Breast epithelium (tissue), 4 donors: ENCODE data around the gene PRR18. TPM values are rescaled to one million over a fixed set of nuclear protein-coding genes. Genes with fewer than 3 reads are reported as not detected.

Experiments
- DNase-seq, 2 donors: peaks; one replicate each; pipeline ENCODE4 v3.0.0-alpha.2; 2019; ENCODE audit warnings: low spot score in 2 of 2
- H3K27ac ChIP-seq, 2 donors: fragments of 200-600 bp; sonication (generic) in 1 of 2; one replicate each; pipeline ENCODE4 v1.5.1; 2016 to 2019; ENCODE audit warnings: mild to moderate bottlenecking in 1 of 2
- H3K27me3 ChIP-seq, 2 donors: fragments of 200-600 bp; sonication (generic) in 1 of 2; one replicate each; pipeline versions ENCODE4 v1.5.1 to v1.6.0; 2017 to 2019; ENCODE audit warnings: control low read depth in 1 of 2, mild to moderate bottlenecking in 1 of 2
- H3K36me3 ChIP-seq: fragments of 200-600 bp; one replicate; pipeline ENCODE4 v1.5.1; 2019
- H3K4me1 ChIP-seq, 2 donors: fragments of 200-600 bp; sonication (generic); one replicate each; pipeline ENCODE4 v1.5.1; 2016 to 2019; ENCODE audit warnings: control low read depth in 1 of 2
- H3K4me3 ChIP-seq, 3 donors: fragments of 200-600 bp; sonication (generic); 1 replicate in 2 of 3; 2 replicates in 1 of 3; pipeline ENCODE4 v1.5.1; 2016 to 2019; ENCODE audit warnings: mild to moderate bottlenecking in 3 of 3, moderate library complexity in 2 of 3
- H3K9me3 ChIP-seq, 2 donors: fragments of 200-600 bp; sonication (generic) in 1 of 2; one replicate each; pipeline ENCODE4 v1.5.1; 2016 to 2019; ENCODE audit warnings: control low read depth in 1 of 2
- POLR2A ChIP-seq: fragments of 450-650 bp; IDR thresholded peaks from one replicate; pipeline ENCODE4 v1.6.1; 2016; ENCODE audit warnings: antibody characterized with exemption, mild to moderate bottlenecking, moderate library complexity
- POLR2AphosphoS5 ChIP-seq, 3 donors: sonication (generic); formaldehyde crosslinking; IDR thresholded peaks; one replicate each; pipeline ENCODE4 v1.6.1; 2017; ENCODE audit warnings: antibody characterized with exemption in 3 of 3
- intact Hi-C: fragments of 100-400 bp; cut with DNase I; formaldehyde crosslinking; loops from one replicate; pipeline ENCODE4 v1.15.1; 2023; ENCODE audit warnings: low total_unique reads
- total RNA-seq, 3 donors: library from RNA; depleted of rRNA; stranded (reverse); fragments of >200 nt; gene quantifications; one replicate each; pipeline ENCODE4 v1.1.0, GENCODE V29; 2016
- TF ChIP-seq, protein P1 (sequence below), 3 donors: fragments of 450-650 bp; IDR thresholded peaks; one replicate each; pipeline ENCODE4 v1.5.1; 2016 to 2017; ENCODE audit warnings: antibody characterized with exemption in 3 of 3, mild to moderate bottlenecking in 3 of 3, moderate library complexity in 3 of 3

The PRR18 gene
- total RNA-seq, 3 donors from 2014 or later, result 0.29 TPM; not detected in 2

DNA sequence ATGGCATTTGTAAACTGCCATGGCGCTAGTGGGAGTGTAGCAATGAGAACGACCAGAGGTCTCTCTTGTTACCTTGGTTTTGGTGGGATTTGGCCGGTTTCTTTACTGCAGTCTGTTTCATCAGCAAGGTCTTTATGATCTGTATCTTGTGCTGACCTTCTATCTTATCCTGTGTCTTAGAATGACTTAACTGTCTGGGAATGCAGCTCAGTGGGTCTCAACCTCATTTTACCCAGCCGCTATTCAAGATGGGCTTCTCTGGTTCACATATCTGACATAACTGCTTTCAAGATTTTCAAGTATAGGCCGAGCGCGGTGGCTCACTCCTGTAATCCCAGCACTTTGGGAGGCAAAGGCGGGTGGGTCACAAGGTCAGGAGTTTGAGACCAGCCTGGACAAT lies 36.0 kb upstream of the PRR18 start:
- Histone ChIP-seq H3K4me3 (no peak overlapping the region), H3K9me3 (no peaks in the 10 kb centered on the region), H3K27ac (no peak overlapping the region), H3K27me3 (no peaks in the 10 kb centered on the region), H3K4me1 (peaks cover 0 to 20% of the 10 kb centered on the region in 2 donors), H3K36me3 (no peaks in the 10 kb centered on the region)
- TF ChIP-seq POLR2A, result no peak
- TF ChIP-seq, protein P1, sequence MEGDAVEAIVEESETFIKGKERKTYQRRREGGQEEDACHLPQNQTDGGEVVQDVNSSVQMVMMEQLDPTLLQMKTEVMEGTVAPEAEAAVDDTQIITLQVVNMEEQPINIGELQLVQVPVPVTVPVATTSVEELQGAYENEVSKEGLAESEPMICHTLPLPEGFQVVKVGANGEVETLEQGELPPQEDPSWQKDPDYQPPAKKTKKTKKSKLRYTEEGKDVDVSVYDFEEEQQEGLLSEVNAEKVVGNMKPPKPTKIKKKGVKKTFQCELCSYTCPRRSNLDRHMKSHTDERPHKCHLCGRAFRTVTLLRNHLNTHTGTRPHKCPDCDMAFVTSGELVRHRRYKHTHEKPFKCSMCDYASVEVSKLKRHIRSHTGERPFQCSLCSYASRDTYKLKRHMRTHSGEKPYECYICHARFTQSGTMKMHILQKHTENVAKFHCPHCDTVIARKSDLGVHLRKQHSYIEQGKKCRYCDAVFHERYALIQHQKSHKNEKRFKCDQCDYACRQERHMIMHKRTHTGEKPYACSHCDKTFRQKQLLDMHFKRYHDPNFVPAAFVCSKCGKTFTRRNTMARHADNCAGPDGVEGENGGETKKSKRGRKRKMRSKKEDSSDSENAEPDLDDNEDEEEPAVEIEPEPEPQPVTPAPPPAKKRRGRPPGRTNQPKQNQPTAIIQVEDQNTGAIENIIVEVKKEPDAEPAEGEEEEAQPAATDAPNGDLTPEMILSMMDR (IDR thresholded peaks at IDR 0.05), result no peak
- no peak for TF ChIP-seq POLR2AphosphoS5 (IDR thresholded peaks at IDR 0.05)
- DNase-seq, result no peak
- intact Hi-C loops, result no loop called here

DNA sequence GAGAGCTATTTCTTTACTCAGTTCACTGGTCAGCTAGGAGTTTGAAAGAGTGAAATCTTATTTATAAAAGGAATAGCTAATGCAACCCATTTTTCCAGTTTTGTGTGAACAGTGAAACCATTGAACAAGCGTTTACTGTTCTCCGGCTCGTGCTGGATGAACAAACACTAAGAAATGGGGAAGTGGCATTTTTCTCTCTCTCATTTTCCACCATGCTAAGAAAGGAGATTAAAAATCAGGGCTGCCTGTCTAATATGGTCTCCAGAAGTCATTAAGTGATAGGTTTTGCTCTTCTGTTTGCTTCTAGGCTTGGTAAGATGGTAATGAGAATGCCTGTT lies 34.9 kb upstream of the PRR18 start:
- no peak for DNase-seq
- Histone ChIP-seq H3K27me3 (no peaks in the 10 kb centered on the region), H3K27ac (peak overlapping the region; percentile 93 to 95), H3K9me3 (no peaks in the 10 kb centered on the region), H3K36me3 (no peaks in the 10 kb centered on the region), H3K4me3 (peak overlapping the region; percentile 85 to 100 (median 91)), H3K4me1 (peaks cover 0 to 20% of the 10 kb centered on the region in 2 donors)
- intact Hi-C loops, result no loop called here
- TF ChIP-seq POLR2AphosphoS5 (IDR thresholded peaks at IDR 0.05) (no peak), POLR2A (no peak)
- TF ChIP-seq, protein P1 (IDR thresholded peaks at IDR 0.05), result no peak

DNA sequence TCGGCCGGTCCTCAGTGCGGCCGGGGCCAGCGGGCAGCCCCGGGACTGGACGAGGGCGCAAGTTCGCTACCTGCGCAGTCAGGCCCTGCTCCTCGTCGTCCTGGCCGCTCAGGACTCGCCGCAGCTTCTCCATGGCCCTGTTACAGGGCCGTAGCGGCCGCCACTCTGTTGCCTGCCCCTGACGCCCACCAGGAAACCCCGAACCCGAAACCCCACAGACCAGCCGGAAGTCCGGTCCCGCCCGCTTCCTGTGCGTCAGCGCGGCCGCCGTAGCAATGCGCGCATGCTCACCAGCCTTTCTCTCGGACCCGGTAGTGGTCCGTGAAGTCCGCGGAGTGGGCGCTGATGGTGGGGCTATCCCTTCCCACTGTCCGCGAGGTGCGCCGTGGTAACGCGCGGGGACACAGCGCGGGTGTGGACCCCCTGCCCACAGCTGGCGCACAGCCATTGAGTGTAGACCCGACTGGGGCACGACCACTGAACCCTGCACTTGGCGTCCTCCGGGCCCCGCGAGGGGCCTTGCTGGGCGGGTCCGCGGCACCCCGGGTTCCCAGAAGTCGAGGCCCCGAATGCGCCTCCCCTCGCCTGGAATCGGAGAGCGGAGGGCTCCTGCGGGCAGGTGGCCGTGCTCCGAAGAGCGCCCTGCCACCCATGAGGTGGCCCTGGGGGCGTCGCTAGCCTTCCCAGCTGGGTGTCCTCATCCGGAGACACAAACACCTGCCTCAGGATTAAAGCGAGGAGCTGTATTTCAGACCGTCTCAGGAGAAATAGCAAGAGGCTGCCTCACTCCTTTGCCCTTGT lies 34.4 kb upstream of the PRR18 start, which contains the start of gene SFT2D1:
TSS of gene SFT2D1 (minus strand) at position 197 of the 801 bp plus-strand sequence. CDS start at position 133, 64 bp downstream.
- DNase-seq, result peak; percentile 75 to 79
- Histone ChIP-seq H3K9me3 (no peaks in the 10 kb centered on the region), H3K4me3 (peak within 1 kb of the TSS; percentile 85 to 100 (median 91)), H3K27me3 (no peaks in the 10 kb centered on the region), H3K27ac (peak within 1 kb of the TSS; percentile 93 to 95), H3K36me3 (no peaks in the 10 kb centered on the region), H3K4me1 (peaks cover 0 to 20% of the 10 kb centered on the region in 2 donors)
- intact Hi-C loops, result no loop called here
- TF ChIP-seq POLR2AphosphoS5 (IDR thresholded peaks at IDR 0.05), result peak; percentile 85 to 95 (median 88)
- TF ChIP-seq, protein P1 (IDR thresholded peaks at IDR 0.05), result no peak
- peak; percentile 92 for TF ChIP-seq POLR2A

DNA sequence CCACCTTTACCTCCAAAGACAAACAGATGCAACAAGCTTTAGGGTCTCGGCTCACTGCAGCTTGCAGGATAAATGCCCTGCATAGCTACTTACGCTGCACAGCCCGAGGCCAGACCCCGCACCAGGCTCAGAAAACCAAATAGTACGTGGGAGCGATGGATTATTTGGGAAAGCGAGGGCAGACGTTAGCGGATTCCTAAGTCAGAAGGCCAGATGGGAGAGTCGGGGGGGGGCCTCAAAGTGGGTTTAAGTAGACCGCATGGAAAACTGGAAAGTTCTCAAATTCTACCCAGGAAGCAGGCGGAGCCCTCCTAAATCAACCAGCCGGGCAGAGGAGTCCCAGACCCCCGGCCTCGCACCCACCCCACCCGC lies 33.8 kb upstream of the PRR18 start:
- no peaks in the 10 kb centered on the region for H3K27me3 ChIP-seq
- H3K9me3 ChIP-seq, result no peaks in the 10 kb centered on the region
- H3K27ac ChIP-seq, result peak overlapping the region; percentile 93 to 95
- TF ChIP-seq POLR2A, result no peak
- TF ChIP-seq, protein P1 (IDR thresholded peaks at IDR 0.05), result no peak
- TF ChIP-seq POLR2AphosphoS5 (IDR thresholded peaks at IDR 0.05), result no peak
- peaks cover 0 to 20% of the 10 kb centered on the region in 2 donors for H3K4me1 ChIP-seq
- no peaks in the 10 kb centered on the region for H3K36me3 ChIP-seq
- DNase-seq, result no peak
- peak overlapping the region; percentile 85 to 100 (median 91) for H3K4me3 ChIP-seq
- intact Hi-C loops, result no loop called here

DNA sequence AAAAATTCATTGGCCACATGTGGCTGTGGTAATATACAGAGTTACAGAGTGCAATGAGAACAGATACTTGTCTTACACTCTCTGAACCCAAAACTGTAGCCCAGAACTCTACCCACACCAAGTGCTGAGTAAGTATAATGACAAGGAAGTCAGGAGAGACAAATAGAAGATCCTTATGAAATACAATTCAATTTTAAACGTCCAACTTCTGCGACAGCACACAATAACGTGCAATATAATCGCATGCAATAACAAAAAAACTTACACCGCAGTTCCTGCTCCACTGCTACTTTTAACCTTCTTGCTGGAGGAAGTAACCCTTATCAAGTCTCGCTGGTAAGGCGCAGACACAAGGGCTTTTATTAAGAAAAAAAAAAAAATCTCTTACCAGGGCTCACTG lies 33.3 kb upstream of the PRR18 start:
- no peak for DNase-seq
- Histone ChIP-seq H3K4me1 (peaks cover 0 to 20% of the 10 kb centered on the region in 2 donors), H3K27ac (no peak overlapping the region)

More for the DNA sequence above, 33.3 kb upstream of the PRR18 start:
- Histone ChIP-seq H3K9me3 (no peaks in the 10 kb centered on the region), H3K27me3 (no peaks in the 10 kb centered on the region), H3K36me3 (no peaks in the 10 kb centered on the region), H3K4me3 (peak overlapping the region; percentile 85 to 100 (median 91))
- TF ChIP-seq POLR2AphosphoS5 (IDR thresholded peaks at IDR 0.05) (no peak), POLR2A (no peak)
- TF ChIP-seq, protein P1 (IDR thresholded peaks at IDR 0.05), result no peak
- intact Hi-C loops, result no loop called here
